HepG2 (cell line): ENCODE data around the gene DDX23. TPM values are rescaled to one million over a fixed set of nuclear protein-coding genes. Genes with fewer than 3 reads are reported as not detected.

Source experiments
- CBX2 ChIP-seq, 2 experiments: fragments of 200-600 bp in 1 of 2; sonication (generic); formaldehyde crosslinking in 1 of 2; IDR thresholded peaks; 2 replicates each; pipeline versions ENCODE4 v1.7.0 to v1.8.1; 2018 to 2022; ENCODE audit warnings: low read depth in 2 of 2, low read length in 1 of 2, mild to moderate bottlenecking in 1 of 2, missing genetic modification reagents in 1 of 2
- CHD4 ChIP-seq: fragments of 200-600 bp; sonication (generic); IDR thresholded peaks from 2 replicates; pipeline ENCODE4 v1.7.0; 2017; ENCODE audit warnings: mild to moderate bottlenecking, low read length, borderline replicate concordance
- DBP ChIP-seq: sonication (generic); formaldehyde crosslinking; IDR thresholded peaks from 2 replicates; pipeline ENCODE4 v1.4.0; 2020; ENCODE audit warnings: missing genetic modification reagents; ENCODE audit errors: not compliant biosample characterization
- HIVEP1 ChIP-seq: sonication (generic); formaldehyde crosslinking; IDR thresholded peaks from 2 replicates; pipeline ENCODE4 v1.4.0; 2020; ENCODE audit warnings: mild to moderate bottlenecking, missing genetic modification reagents
- KMT2B ChIP-seq: IDR thresholded peaks from 2 replicates; pipeline ENCODE4 v1.6.1; 2016; ENCODE audit warnings: missing genetic modification reagents, missing compliant biosample characterization
- MAFG ChIP-seq: sonication (generic); formaldehyde crosslinking; IDR thresholded peaks from 2 replicates; pipeline ENCODE4 v1.5.1; 2020; ENCODE audit warnings: mild to moderate bottlenecking, missing genetic modification reagents
- PAX8 ChIP-seq: sonication (generic); formaldehyde crosslinking; IDR thresholded peaks from 2 replicates; pipeline ENCODE4 v1.8.0; 2022; ENCODE audit warnings: mild to moderate bottlenecking, missing genetic modification reagents, borderline replicate concordance
- PHF8 ChIP-seq: sonication (generic); formaldehyde crosslinking; IDR thresholded peaks from 2 replicates; pipeline ENCODE4 v1.5.0; 2020; ENCODE audit warnings: missing genetic modification reagents
- POLR2G ChIP-seq: fragments of 200-400 bp; formaldehyde crosslinking; IDR thresholded peaks from 2 replicates; pipeline ENCODE4 v1.6.1; 2018; ENCODE audit warnings: mild to moderate bottlenecking, low read depth, low read length, moderate library complexity
- SYNCRIP ChIP-seq: fragments of 200-400 bp; formaldehyde crosslinking; IDR thresholded peaks from 2 replicates; pipeline ENCODE4 v1.6.1; 2018; ENCODE audit warnings: mild to moderate bottlenecking, low read depth, low read length; ENCODE audit not compliant: insufficient read depth
- TRAFD1 ChIP-seq: sonication (generic); formaldehyde crosslinking; IDR thresholded peaks from 2 replicates; pipeline ENCODE4 v1.5.1; 2020; ENCODE audit warnings: missing genetic modification reagents, mild to moderate bottlenecking, borderline replicate concordance
- ZBTB34 ChIP-seq: sonication (generic); formaldehyde crosslinking; IDR thresholded peaks from 2 replicates; pipeline ENCODE4 v1.8.0; 2022; ENCODE audit warnings: mild to moderate bottlenecking, missing genetic modification reagents
- ZNF124 ChIP-seq: sonication (generic); formaldehyde crosslinking; IDR thresholded peaks from 2 replicates; pipeline ENCODE4 v1.4.0; 2020; ENCODE audit warnings: missing genetic modification reagents
- ZNF251 ChIP-seq: sonication (generic); formaldehyde crosslinking; IDR thresholded peaks from 2 replicates; pipeline ENCODE4 v1.9.0; 2021; ENCODE audit warnings: mild to moderate bottlenecking, missing genetic modification reagents
- ZNF253 ChIP-seq: sonication (generic); formaldehyde crosslinking; IDR thresholded peaks from 2 replicates; pipeline ENCODE4 v1.8.0; 2022; ENCODE audit warnings: mild to moderate bottlenecking, missing genetic modification reagents, borderline replicate concordance
- ZNF44 ChIP-seq: sonication (generic); formaldehyde crosslinking; IDR thresholded peaks from 2 replicates; pipeline ENCODE4 v1.5.1; 2020; ENCODE audit warnings: mild to moderate bottlenecking, missing genetic modification reagents
- ZNF615 ChIP-seq: sonication (generic); formaldehyde crosslinking; IDR thresholded peaks from 2 replicates; pipeline ENCODE4 v1.5.0; 2020; ENCODE audit warnings: mild to moderate bottlenecking, missing genetic modification reagents, borderline replicate concordance
- ZNF674 ChIP-seq: sonication (generic); formaldehyde crosslinking; IDR thresholded peaks from 2 replicates; pipeline ENCODE4 v1.5.0; 2020; ENCODE audit warnings: low read depth, mild to moderate bottlenecking, missing genetic modification reagents
- ZNF687 ChIP-seq: sonication (generic); formaldehyde crosslinking; IDR thresholded peaks from 2 replicates; pipeline ENCODE4 v1.5.1; 2020; ENCODE audit warnings: mild to moderate bottlenecking, missing genetic modification reagents, moderate library complexity
- ZNF768 ChIP-seq: sonication (generic); formaldehyde crosslinking; IDR thresholded peaks from 2 replicates; pipeline ENCODE4 v1.4.0; 2020; ENCODE audit warnings: missing genetic modification reagents
- polyA plus RNA-seq, 8 experiments: library from polyadenylated mRNA; depleted of rRNA in 3 of 8; stranded (reverse) in 7 of 8; unstranded in 1 of 8; fragments of >200 nt; fragmentation: Illumina TruSeq in 4 of 8; extraction: Trizol in 4 of 8; gene quantifications; 2 replicates each; pipeline versions ENCODE4 v1.2.1 to v1.2.3, GENCODE V29; 2011 to 2016; ENCODE audit warnings: low read depth in 4 of 8, missing spikeins in 1 of 8, mixed read lengths in 1 of 8; ENCODE audit not compliant: insufficient read depth in 1 of 8
- total RNA-seq, 5 experiments: library from RNA; depleted of rRNA; stranded (reverse); fragments of >200 nt; fragmentation: Illumina TruSeq; extraction: Trizol; gene quantifications; 2 replicates each; pipeline ENCODE4 v1.2.3, GENCODE V29; 2016; ENCODE audit warnings: low read depth in 1 of 5

Gene DDX23
- total and polyA plus RNA-seq, 2 of the 13 experiments (the other 11 are each of a cell fraction or from before 2014, with no cell fraction given): 35.7 to 90.0 TPM

- TF ChIP-seq ZNF687 (CRISPR knock-in tag) (peak; percentile 34; the same call in 1 of the 2 replicates), ZNF253 (CRISPR knock-in tag) (no peak), ZNF768 (CRISPR knock-in tag) (no peak), CBX2 (IDR thresholded peaks at IDR 0.05; ENCODE audit: low read depth, low read length) (no peak), CBX2 (CRISPR knock-in tag; IDR thresholded peaks at IDR 0.05; ENCODE audit: low read depth) (peak; percentile 37; the same call in 1 of the 2 replicates), DBP (CRISPR knock-in tag) (no peak), POLR2G (peak; percentile 42; the same call in 1 of the 2 replicates), ZNF251 (no peak), MAFG (CRISPR knock-in tag) (no peak), ZNF124 (CRISPR knock-in tag) (no peak), KMT2B (CRISPR knock-in tag) (no peak), PHF8 (CRISPR knock-in tag) (peak; percentile 37), SYNCRIP (no peak), ZNF44 (CRISPR knock-in tag) (no peak), ZNF674 (CRISPR knock-in tag) (no peak), HIVEP1 (CRISPR knock-in tag) (no peak), CHD4 (no peak), ZBTB34 (no peak), TRAFD1 (CRISPR knock-in tag) (no peak), PAX8 (no peak), ZNF615 (no peak)
These were observed 36.5 kb downstream of the DDX23 start (continued) for GRCh38 chr12:48815126-48816110.
